Measurements from ENCODE around the gene SHISAL1. TPM values are rescaled to one million over a fixed set of nuclear protein-coding genes. Genes with fewer than 3 reads are reported as not detected.

Gene SHISAL1
- total and polyA plus RNA-seq, 10 donors, result 0.10 to 0.47 (median 0.22) TPM

GRCh38 chr22:44311104-44311854 lies 1.5 kb downstream of the SHISAL1 start:
- DNase-seq, result no peak
- intact Hi-C loops (cut with DNase I; ENCODE audit: low total_unique reads), result no loop called here
- no peak overlapping the region for H3K27ac ChIP-seq
- no peaks in the 10 kb centered on the region for H3K9me3 ChIP-seq
- peaks cover 0 to 15% (median 0%) of the 10 kb centered on the region in 6 donors for H3K4me1 ChIP-seq
- no peak overlapping the region for H3K4me3 ChIP-seq
- 81 to 87% (median 83%) methylated on average over 6 to 10 of the region's 10 CpGs for WGBS, 5 donors
- peaks cover 0 to 41% (median 0%) of the 10 kb centered on the region in 7 donors for H3K27me3 ChIP-seq (replicated peaks in 1 of 7)
- no peaks in the 10 kb centered on the region for H3K36me3 ChIP-seq
- TF ChIP-seq POLR2AphosphoS5 (IDR thresholded peaks at IDR 0.05) (no peak), POLR2A (IDR thresholded peaks at IDR 0.05) (no peak)
- TF ChIP-seq, protein P1, sequence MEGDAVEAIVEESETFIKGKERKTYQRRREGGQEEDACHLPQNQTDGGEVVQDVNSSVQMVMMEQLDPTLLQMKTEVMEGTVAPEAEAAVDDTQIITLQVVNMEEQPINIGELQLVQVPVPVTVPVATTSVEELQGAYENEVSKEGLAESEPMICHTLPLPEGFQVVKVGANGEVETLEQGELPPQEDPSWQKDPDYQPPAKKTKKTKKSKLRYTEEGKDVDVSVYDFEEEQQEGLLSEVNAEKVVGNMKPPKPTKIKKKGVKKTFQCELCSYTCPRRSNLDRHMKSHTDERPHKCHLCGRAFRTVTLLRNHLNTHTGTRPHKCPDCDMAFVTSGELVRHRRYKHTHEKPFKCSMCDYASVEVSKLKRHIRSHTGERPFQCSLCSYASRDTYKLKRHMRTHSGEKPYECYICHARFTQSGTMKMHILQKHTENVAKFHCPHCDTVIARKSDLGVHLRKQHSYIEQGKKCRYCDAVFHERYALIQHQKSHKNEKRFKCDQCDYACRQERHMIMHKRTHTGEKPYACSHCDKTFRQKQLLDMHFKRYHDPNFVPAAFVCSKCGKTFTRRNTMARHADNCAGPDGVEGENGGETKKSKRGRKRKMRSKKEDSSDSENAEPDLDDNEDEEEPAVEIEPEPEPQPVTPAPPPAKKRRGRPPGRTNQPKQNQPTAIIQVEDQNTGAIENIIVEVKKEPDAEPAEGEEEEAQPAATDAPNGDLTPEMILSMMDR (IDR thresholded peaks at IDR 0.05 in 8 of 11, conservative IDR thresholded peaks at IDR 0.05 in 3 of 11), result no peak

DNA sequence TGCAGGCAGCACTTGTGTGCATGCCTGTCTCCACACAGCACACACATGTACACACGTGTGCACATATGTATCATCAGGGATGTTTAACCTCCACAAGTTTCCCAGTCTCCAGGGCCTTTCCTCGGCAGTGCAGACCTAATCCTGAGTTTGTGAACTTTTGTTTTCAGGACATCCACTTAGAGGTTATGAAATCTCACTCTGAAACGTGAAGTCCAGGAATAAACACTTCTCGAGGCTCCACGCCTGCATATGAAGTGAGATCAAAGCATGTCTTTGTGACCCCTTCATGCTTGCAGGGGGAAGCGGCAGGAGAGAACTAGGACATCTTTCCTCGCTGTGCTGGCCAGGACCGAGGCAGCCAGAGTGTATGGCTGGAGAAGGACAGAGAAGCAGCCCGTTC lies 3.1 kb downstream of the SHISAL1 start:
- intact Hi-C loops (cut with DNase I; ENCODE audit: low total_unique reads), result no loop called here
- no peaks in the 10 kb centered on the region for H3K36me3 ChIP-seq
- TF ChIP-seq POLR2AphosphoS5 (IDR thresholded peaks at IDR 0.05) (no peak), POLR2A (IDR thresholded peaks at IDR 0.05) (no peak)
- TF ChIP-seq, protein P1 (IDR thresholded peaks at IDR 0.05 in 8 of 11, conservative IDR thresholded peaks at IDR 0.05 in 3 of 11), result no peak
- H3K9me3 ChIP-seq, result no peaks in the 10 kb centered on the region
- H3K4me1 ChIP-seq, result peaks cover 0 to 12% (median 0%) of the 10 kb centered on the region in 6 donors
- WGBS, 5 donors, result 81 to 93% (median 88%) methylated on average over 8 to 9 of the region's 9 CpGs
- H3K27me3 ChIP-seq (replicated peaks in 1 of 7), result peaks cover 0 to 39% (median 0%) of the 10 kb centered on the region in 7 donors
- H3K27ac ChIP-seq, result no peak overlapping the region
- no peak overlapping the region for H3K4me3 ChIP-seq
- DNase-seq, result no peak

DNA sequence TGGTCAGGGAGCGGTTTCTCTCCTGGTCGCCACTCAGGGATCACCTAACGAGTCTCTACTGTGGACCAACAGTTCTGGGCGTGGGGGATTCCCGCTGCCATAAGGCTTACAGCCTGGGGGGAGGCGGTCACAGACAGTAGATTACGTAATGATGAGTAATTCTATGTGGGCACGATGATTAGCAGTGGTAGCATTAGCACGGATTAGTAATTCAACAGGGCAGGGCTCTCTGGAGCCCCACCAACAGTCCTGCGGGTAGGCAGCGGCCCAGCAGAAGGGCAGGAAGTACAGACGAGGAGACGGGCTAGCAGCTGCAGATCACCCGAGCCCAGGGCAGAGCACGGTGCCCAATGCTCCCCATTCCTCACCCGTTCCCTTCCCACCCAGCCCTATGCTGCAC lies 3.6 kb downstream of the SHISAL1 start:
- 41 to 62% (median 46%) methylated on average over 16 of the region's 16 CpGs for WGBS, 5 donors
- no peak for DNase-seq

More for the DNA sequence above, 3.6 kb downstream of the SHISAL1 start:
- TF ChIP-seq POLR2AphosphoS5 (IDR thresholded peaks at IDR 0.05), result no peak
- no peak for TF ChIP-seq POLR2A (IDR thresholded peaks at IDR 0.05)
- TF ChIP-seq, protein P1 (IDR thresholded peaks at IDR 0.05 in 8 of 11, conservative IDR thresholded peaks at IDR 0.05 in 3 of 11), result no peak
- Histone ChIP-seq H3K36me3 (no peaks in the 10 kb centered on the region), H3K27me3 (replicated peaks in 1 of 7) (peaks cover 0 to 42% (median 0%) of the 10 kb centered on the region in 7 donors), H3K9me3 (no peaks in the 10 kb centered on the region), H3K27ac (no peak overlapping the region), H3K4me3 (no peak overlapping the region), H3K4me1 (peaks cover 0 to 7% (median 0%) of the 10 kb centered on the region in 6 donors)
- intact Hi-C loops (cut with DNase I; ENCODE audit: low total_unique reads), result no loop called here
